Measurements from ENCODE around the gene UNC5A.

DNA sequence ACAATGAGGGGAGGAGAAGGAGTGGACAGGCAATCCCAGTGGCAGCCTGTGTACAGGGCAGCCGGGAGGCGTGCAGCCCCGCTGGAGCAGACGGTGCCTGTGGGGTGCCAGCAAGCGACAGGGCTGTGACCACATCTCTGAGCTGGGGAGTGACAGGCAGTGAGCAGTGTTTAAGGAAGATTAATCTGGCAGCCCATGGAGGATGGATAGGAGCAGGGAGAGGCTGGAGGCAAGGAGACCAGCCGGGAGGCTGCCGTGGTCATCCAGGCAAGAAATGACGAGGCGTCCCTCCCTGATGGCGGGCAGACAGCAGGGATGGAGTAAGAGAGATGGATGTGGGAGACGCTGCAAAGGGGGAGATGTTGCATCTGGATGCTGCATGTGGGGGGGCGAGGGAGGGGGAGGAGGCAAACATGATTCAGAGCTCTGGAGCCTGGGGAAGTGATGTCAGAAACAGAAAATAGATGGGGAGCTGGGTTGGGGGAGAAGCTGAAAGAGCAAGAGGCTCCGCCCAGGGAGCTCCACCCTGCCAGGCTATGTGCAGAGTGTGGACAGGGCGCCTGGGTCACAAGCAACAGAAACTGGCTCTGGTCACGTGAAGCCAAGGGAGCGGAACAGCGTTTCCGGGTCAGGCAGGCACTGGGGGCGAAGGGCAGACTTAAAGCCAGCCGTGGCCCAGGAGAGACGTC is 12.6 kb downstream of the UNC5A start:
- TF ChIP-seq, protein P1, sequence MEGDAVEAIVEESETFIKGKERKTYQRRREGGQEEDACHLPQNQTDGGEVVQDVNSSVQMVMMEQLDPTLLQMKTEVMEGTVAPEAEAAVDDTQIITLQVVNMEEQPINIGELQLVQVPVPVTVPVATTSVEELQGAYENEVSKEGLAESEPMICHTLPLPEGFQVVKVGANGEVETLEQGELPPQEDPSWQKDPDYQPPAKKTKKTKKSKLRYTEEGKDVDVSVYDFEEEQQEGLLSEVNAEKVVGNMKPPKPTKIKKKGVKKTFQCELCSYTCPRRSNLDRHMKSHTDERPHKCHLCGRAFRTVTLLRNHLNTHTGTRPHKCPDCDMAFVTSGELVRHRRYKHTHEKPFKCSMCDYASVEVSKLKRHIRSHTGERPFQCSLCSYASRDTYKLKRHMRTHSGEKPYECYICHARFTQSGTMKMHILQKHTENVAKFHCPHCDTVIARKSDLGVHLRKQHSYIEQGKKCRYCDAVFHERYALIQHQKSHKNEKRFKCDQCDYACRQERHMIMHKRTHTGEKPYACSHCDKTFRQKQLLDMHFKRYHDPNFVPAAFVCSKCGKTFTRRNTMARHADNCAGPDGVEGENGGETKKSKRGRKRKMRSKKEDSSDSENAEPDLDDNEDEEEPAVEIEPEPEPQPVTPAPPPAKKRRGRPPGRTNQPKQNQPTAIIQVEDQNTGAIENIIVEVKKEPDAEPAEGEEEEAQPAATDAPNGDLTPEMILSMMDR (IDR thresholded peaks at IDR 0.05): no peak
- no peak for TF ChIP-seq POLR2A (IDR thresholded peaks at IDR 0.05)

Measured in testis (tissue), 2 donors.